Endothelial cell of umbilical vein (primary cell): ENCODE measurements around the gene MECR. TPM values are rescaled to one million over a fixed set of nuclear protein-coding genes. Genes with fewer than 3 reads are reported as not detected.

Experiments used
- BruUV-seq: library from RNA; stranded (reverse); fragments of 400-500 nt; replicated peaks from 2 replicates; lab custom pipeline; 2021; lab: Mats Ljungman, UMichigan
- CTCF ChIA-PET: fragments of 300-600, 350-600 bp; sonication (Branson Sonifier 250); formaldehyde crosslinking; loops from one replicate; lab custom pipeline; 2021; ENCODE audit warnings: antibody characterized with exemption, inconsistent platforms; lab: Charles Lee
- POLR2A ChIA-PET: fragments of 300-600, 350-600 bp; sonication (Branson Sonifier 250); formaldehyde crosslinking; loops from one replicate; lab custom pipeline; 2021; ENCODE audit warnings: antibody characterized with exemption, inconsistent platforms; lab: Charles Lee
- DNase-seq: peaks from one replicate; pipeline ENCODE4 v3.0.0-alpha.2; 2011; ENCODE audit warnings: low read depth, low spot score
- FAIRE-seq: peaks from 2 replicates; lab custom pipeline; 2011; peaks lifted over from hg19 to GRCh38; lab: Jason Lieb, UNC
- H2AFZ ChIP-seq: 2 replicates; pipeline ENCODE4 v1.6.0; 2012; ENCODE audit warnings: low read depth, low read length, control low read depth, inconsistent platforms
- H3K27ac ChIP-seq: 2 replicates; pipeline ENCODE4 v1.5.1; 2011; ENCODE audit warnings: low read depth, mild to moderate bottlenecking, control low read depth, low read length, moderate library complexity; ENCODE audit not compliant: insufficient read depth
- H3K27me3 ChIP-seq, 2 experiments: 2 replicates each; pipeline versions ENCODE4 v1.6.0 to v1.6.1; 2011; ENCODE audit warnings: low read length in 2 of 2, mixed read lengths in 1 of 2; ENCODE audit not compliant: control insufficient read depth in 2 of 2, insufficient read depth in 2 of 2
- H3K36me3 ChIP-seq, 2 experiments: 2 replicates in 1 of 2; 3 replicates in 1 of 2; pipeline ENCODE4 v1.5.1; 2011; ENCODE audit warnings: low read length in 2 of 2, mild to moderate bottlenecking in 1 of 2, moderate library complexity in 1 of 2; ENCODE audit not compliant: control insufficient read depth in 2 of 2, insufficient read depth in 2 of 2; ENCODE audit errors: extremely low read depth in 1 of 2
- H3K4me1 ChIP-seq: 3 replicates; pipeline ENCODE4 v1.5.1; 2011; ENCODE audit warnings: mild to moderate bottlenecking, low read length; ENCODE audit not compliant: control insufficient read depth, insufficient read depth; ENCODE audit errors: extremely low read depth
- H3K4me2 ChIP-seq: 2 replicates; pipeline ENCODE4 v1.6.1; 2011; ENCODE audit warnings: low read length, control low read depth, mixed read lengths; ENCODE audit not compliant: insufficient read depth
- H3K4me3 ChIP-seq, 3 experiments: fragments of 200-600 bp in 1 of 3; sonication (generic), shearing (Covaris generic) in 1 of 3; replicated peaks in 1 of 3; 2 replicates each; pipeline ENCODE4 v1.5.1; 2011 to 2016; ENCODE audit warnings: control low read depth in 3 of 3, low read length in 3 of 3, mild to moderate bottlenecking in 2 of 3, inconsistent platforms in 1 of 3, low read depth in 1 of 3, moderate library complexity in 1 of 3; ENCODE audit not compliant: insufficient read depth in 1 of 3
- H3K79me2 ChIP-seq: 2 replicates; pipeline ENCODE4 v1.6.0; 2012; ENCODE audit warnings: low read length, inconsistent platforms; ENCODE audit not compliant: control insufficient read depth, insufficient read depth
- H3K9ac ChIP-seq: replicated peaks from 2 replicates; pipeline ENCODE3; 2011; ENCODE audit warnings: low read length, control low read depth; ENCODE audit not compliant: insufficient read depth; ENCODE audit errors: extremely low read depth
- H3K9me1 ChIP-seq: replicated peaks from 3 replicates; pipeline ENCODE4 v1.6.0; 2011; ENCODE audit warnings: mild to moderate bottlenecking, low read length; ENCODE audit not compliant: control insufficient read depth, insufficient read depth; ENCODE audit errors: extremely low read depth
- H3K9me3 ChIP-seq: replicated peaks from 2 replicates; pipeline ENCODE4 v1.5.1; 2012; ENCODE audit warnings: low read length, inconsistent platforms; ENCODE audit not compliant: control insufficient read depth, insufficient read depth
- H4K20me1 ChIP-seq: replicated peaks from 2 replicates; pipeline ENCODE3; 2011; ENCODE audit warnings: mild to moderate bottlenecking, low read length; ENCODE audit not compliant: control insufficient read depth, insufficient read depth; ENCODE audit errors: extremely low read depth
- CTCF ChIP-seq, 2 donors: IDR thresholded peaks; 1 replicate in 1 of 2; 2 replicates in 1 of 2; pipeline ENCODE4 v1.5.1; 2011; ENCODE audit warnings: low read length in 2 of 2, mild to moderate bottlenecking in 2 of 2, moderate library complexity in 2 of 2, control low read depth in 1 of 2, inconsistent platforms in 1 of 2, low read depth in 1 of 2; ENCODE audit not compliant: insufficient read depth in 1 of 2; ENCODE audit errors: extremely low read depth in 1 of 2
- EZH2 ChIP-seq: IDR thresholded peaks from 2 replicates; pipeline ENCODE4 v1.6.1; 2012; ENCODE audit warnings: borderline replicate concordance, low read depth, mild to moderate bottlenecking, moderate library complexity, low read length, inconsistent platforms; ENCODE audit not compliant: severe bottlenecking
- FOS ChIP-seq: IDR thresholded peaks from 2 replicates; pipeline ENCODE4 v1.6.1; 2011; ENCODE audit warnings: mild to moderate bottlenecking, low read length, moderate library complexity, borderline replicate concordance; ENCODE audit not compliant: insufficient read depth
- GATA2 ChIP-seq: IDR thresholded peaks from 2 replicates; pipeline ENCODE4 v1.7.0; 2011; ENCODE audit warnings: low read depth, mild to moderate bottlenecking, moderate library complexity, mixed read lengths, low read length; ENCODE audit not compliant: insufficient read length, insufficient read depth
- JUN ChIP-seq: IDR thresholded peaks from 2 replicates; pipeline ENCODE4 v1.6.1; 2011; ENCODE audit warnings: borderline replicate concordance, low read depth; ENCODE audit not compliant: insufficient read length, insufficient read depth
- MAX ChIP-seq: IDR thresholded peaks from 2 replicates; pipeline ENCODE4 v1.6.1; 2011; ENCODE audit not compliant: insufficient read depth, insufficient read length
- MYC ChIP-seq: IDR thresholded peaks from one replicate; pipeline ENCODE4 v1.6.1; 2011; ENCODE audit warnings: mild to moderate bottlenecking, low read depth, low read length
- POLR2A ChIP-seq: IDR thresholded peaks from 2 replicates; pipeline ENCODE4 v1.6.1; 2012; ENCODE audit warnings: low read depth, mild to moderate bottlenecking, control low read depth, low read length
- POLR2AphosphoS5 ChIP-seq: IDR thresholded peaks from 2 replicates; pipeline ENCODE4 v1.6.1; 2012; ENCODE audit warnings: low read depth, mild to moderate bottlenecking, control low read depth, low read length, moderate library complexity; ENCODE audit not compliant: insufficient read depth
- dilution Hi-C: fragments of 300-500 bp; cut with MboI; formaldehyde crosslinking; loops from one replicate; pipeline ENCODE4 v1.15.0; 2019; ENCODE audit warnings: low sequenced_read_pairs; ENCODE audit not compliant: extremely low pct_ligation_motif_present
- intact Hi-C: fragments of 100-400 bp; cut with micrococcal nuclease; formaldehyde crosslinking; loops from one replicate; pipeline ENCODE4 v1.10.0; 2022
- polyA plus RNA-seq, 4 experiments: library from polyadenylated mRNA; depleted of rRNA in 3 of 4; stranded (reverse) in 3 of 4; unstranded in 1 of 4; fragments of >200 nt; gene quantifications; 2 replicates each; pipeline versions ENCODE4 v1.2.1 to v1.2.3, GENCODE V29; 2011 to 2012; ENCODE audit warnings: missing spikeins in 1 of 4
- total RNA-seq: library from RNA; stranded (reverse); gene quantifications from 2 replicates; pipeline ENCODE4 v1.2.3, GENCODE V29; 2021

Gene MECR
- total and polyA plus RNA-seq, 2 donors (not counting 3 experiments of a cell fraction or from before 2014, with no cell fraction given), result 24.6 to 30.1 TPM

- dilution Hi-C loops, result no loop called here
These were observed 71.0 kb downstream of the MECR start for GRCh38 chr1:29159773-29160172.

More at GRCh38 chr1:29159773-29160172, 71.0 kb downstream of the MECR start:
- ChIA-PET CTCF (interaction anchor here (1.1 to 1.5 kb wide), 3 partner anchors 14 to 43 kb away, joined by 3 to 4 read pairs (median 3); partner anchors contain the start of gene SRSF4), POLR2A (no interaction called here)
- peaks cover 8% of the 10 kb centered on the region for H4K20me1 ChIP-seq
- H3K9me1 ChIP-seq, result no peaks in the 10 kb centered on the region
- no peaks in the 10 kb centered on the region for H3K27me3 ChIP-seq
- no peak overlapping the region for H3K9ac ChIP-seq
- FAIRE-seq, result no peak
- no peak overlapping the region for H2AFZ ChIP-seq
- H3K4me2 ChIP-seq, result no peak overlapping the region
- intact Hi-C loops, result no loop called here
- peaks cover 60% of the 10 kb centered on the region for H3K79me2 ChIP-seq
- no peak overlapping the region for H3K4me3 ChIP-seq
- H3K4me1 ChIP-seq, result no peaks in the 10 kb centered on the region
- no peak for DNase-seq
- TF ChIP-seq EZH2 (no peak), POLR2A (no peak), MAX (no peak), GATA2 (no peak), POLR2AphosphoS5 (no peak), JUN (no peak), CTCF (IDR thresholded peaks at IDR 0.05; ENCODE audit: extremely low read depth in 1 of 2, insufficient read depth in 1 of 2, low read depth in 1 of 2, low read length in 2 of 2) (no peak), MYC (no peak), FOS (no peak)
- no peak overlapping the region for H3K27ac ChIP-seq
- peaks cover 12 to 14% of the 10 kb centered on the region in 2 experiments for H3K36me3 ChIP-seq
- BruUV-seq, result no TSS peak
- H3K9me3 ChIP-seq, result no peaks in the 10 kb centered on the region
